H1 (cell line): ENCODE results near the gene KRT9.

ENCODE experiments used
- CEBPB ChIP-seq: IDR thresholded peaks from 2 replicates; pipeline ENCODE4 v1.6.1; 2012; ENCODE audit warnings: low read depth, low read length
- CTCF ChIP-seq, 3 experiments: IDR thresholded peaks; 1 replicate in 2 of 3; 2 replicates in 1 of 3; pipeline versions ENCODE4 v1.5.1 to v1.6.1; 2011; ENCODE audit warnings: low read length in 3 of 3, mild to moderate bottlenecking in 3 of 3, inconsistent platforms in 2 of 3, low read depth in 1 of 3, moderate library complexity in 1 of 3; ENCODE audit not compliant: insufficient read depth in 1 of 3; ENCODE audit errors: control extremely low read depth in 1 of 3
- EP300 ChIP-seq, 2 experiments: IDR thresholded peaks; 1 replicate in 1 of 2; 2 replicates in 1 of 2; pipeline ENCODE4 v1.6.1; 2011 to 2012; ENCODE audit warnings: low read depth in 2 of 2, low read length in 2 of 2, mild to moderate bottlenecking in 2 of 2, borderline replicate concordance in 1 of 2, inconsistent platforms in 1 of 2, moderate library complexity in 1 of 2
- EZH2 ChIP-seq: fragments of 200-600 bp; sonication (generic); IDR thresholded peaks from 2 replicates; pipeline ENCODE4 v1.7.1; 2012; ENCODE audit warnings: low read depth, mild to moderate bottlenecking, moderate library complexity, low read length, inconsistent platforms; ENCODE audit not compliant: severe bottlenecking
- HDAC2 ChIP-seq, 2 experiments: fragments of 300-600 bp in 1 of 2; sonication (generic) in 1 of 2; IDR thresholded peaks; 2 replicates each; pipeline ENCODE4 v1.6.1; 2011 to 2012; ENCODE audit warnings: low read depth in 2 of 2, low read length in 2 of 2, mild to moderate bottlenecking in 2 of 2, moderate library complexity in 2 of 2, borderline replicate concordance in 1 of 2, inconsistent platforms in 1 of 2
- RAD21 ChIP-seq, 2 experiments: IDR thresholded peaks in 1 of 2; conservative IDR thresholded peaks in 1 of 2; 2 replicates each; pipeline ENCODE4 v1.6.1; 2011; ENCODE audit warnings: low read depth in 2 of 2, low read length in 2 of 2, improper control_type of control experiment in 1 of 2, inconsistent platforms in 1 of 2, mild to moderate bottlenecking in 1 of 2, moderate library complexity in 1 of 2
- SP2 ChIP-seq: IDR thresholded peaks from 2 replicates; pipeline ENCODE4 v1.6.1; 2012; ENCODE audit warnings: mild to moderate bottlenecking, low read length, inconsistent platforms
- TEAD4 ChIP-seq: IDR thresholded peaks from 2 replicates; pipeline ENCODE4 v1.6.1; 2012; ENCODE audit warnings: low read depth, low read length, inconsistent platforms, mixed read lengths
- YY1 ChIP-seq: IDR thresholded peaks from 2 replicates; pipeline ENCODE4 v1.6.1; 2011; ENCODE audit warnings: low read depth, mild to moderate bottlenecking, low read length
- ZNF274 ChIP-seq: IDR thresholded peaks from 2 replicates; pipeline ENCODE4 v1.7.0; 2012; ENCODE audit warnings: low read length, borderline replicate concordance; ENCODE audit errors: extremely low read depth

GRCh38 chr17:41532947-41533570 lies 38.8 kb downstream of the KRT9 start:
- TF ChIP-seq CTCF (IDR thresholded peaks at IDR 0.05; ENCODE audit: control extremely low read depth in 1 of 3, insufficient read depth in 1 of 3, low read depth in 1 of 3, low read length in 3 of 3) (no peak), HDAC2 (IDR thresholded peaks at IDR 0.05; ENCODE audit: borderline replicate concordance in 1 of 2, low read depth in 2 of 2, low read length in 2 of 2) (no peak), SP2 (no peak), CEBPB (no peak; the same call in 1 of the 2 replicates), EP300 (IDR thresholded peaks at IDR 0.05; ENCODE audit: borderline replicate concordance in 1 of 2, low read depth in 2 of 2, low read length in 2 of 2) (no peak), EZH2 (no peak), TEAD4 (no peak), ZNF274 (no peak), RAD21 (IDR thresholded peaks at IDR 0.05 in 1 of 2, conservative IDR thresholded peaks at IDR 0.05 in 1 of 2; ENCODE audit: low read depth in 2 of 2, low read length in 2 of 2) (no peak), YY1 (no peak)
